ELR (cell line): ENCODE results near the gene SLC48A1.

Experiments
- DNase-seq: peaks from one replicate; pipeline ENCODE4 v3.0.0-alpha.2; 2015; ENCODE audit warnings: low read depth

The SLC48A1 gene

DNA sequence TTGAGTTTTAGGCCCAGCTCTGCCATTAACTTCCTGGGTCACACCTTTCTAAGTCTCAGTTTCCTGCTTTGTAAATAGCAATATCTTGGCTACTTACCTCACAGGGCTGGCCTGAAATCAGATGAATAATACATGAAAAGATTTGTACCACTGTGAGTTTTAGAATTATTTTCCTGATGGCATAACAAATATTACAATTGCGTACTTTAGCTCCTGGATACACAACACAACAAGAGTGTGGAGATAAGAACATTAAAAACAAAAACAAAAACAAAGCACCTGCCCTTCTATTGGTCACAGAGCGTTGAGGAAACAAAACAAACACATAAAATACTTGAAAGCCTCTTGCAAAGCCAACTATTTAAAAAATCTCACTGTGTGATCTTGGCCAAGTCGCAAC is 51.6 kb downstream of the SLC48A1 start:
- DNase-seq, result no peak

DNA sequence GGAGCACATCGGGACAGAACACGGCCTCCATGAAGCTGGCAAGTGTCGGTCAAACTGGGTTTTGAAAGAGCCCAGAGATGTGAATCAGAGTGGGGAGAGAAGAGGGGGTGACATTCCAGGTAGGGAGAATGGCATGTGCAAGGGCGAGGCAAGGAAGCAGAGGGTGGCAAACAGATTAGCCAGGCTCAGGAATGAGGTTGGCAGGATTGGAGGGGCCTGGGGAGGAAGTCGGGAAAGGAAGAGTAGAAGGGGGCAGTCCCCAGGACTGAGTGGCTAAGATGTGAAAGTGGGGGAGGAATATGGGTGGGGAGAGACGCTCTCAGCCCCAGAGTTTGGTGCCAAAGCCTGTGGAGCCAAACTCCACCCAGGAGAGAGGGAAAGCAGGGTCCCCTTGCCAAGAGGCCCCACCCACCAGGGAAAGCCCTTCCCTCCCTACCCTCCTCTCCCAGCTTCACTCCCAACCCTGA is 52.2 kb downstream of the SLC48A1 start:
- no peak for DNase-seq

DNA sequence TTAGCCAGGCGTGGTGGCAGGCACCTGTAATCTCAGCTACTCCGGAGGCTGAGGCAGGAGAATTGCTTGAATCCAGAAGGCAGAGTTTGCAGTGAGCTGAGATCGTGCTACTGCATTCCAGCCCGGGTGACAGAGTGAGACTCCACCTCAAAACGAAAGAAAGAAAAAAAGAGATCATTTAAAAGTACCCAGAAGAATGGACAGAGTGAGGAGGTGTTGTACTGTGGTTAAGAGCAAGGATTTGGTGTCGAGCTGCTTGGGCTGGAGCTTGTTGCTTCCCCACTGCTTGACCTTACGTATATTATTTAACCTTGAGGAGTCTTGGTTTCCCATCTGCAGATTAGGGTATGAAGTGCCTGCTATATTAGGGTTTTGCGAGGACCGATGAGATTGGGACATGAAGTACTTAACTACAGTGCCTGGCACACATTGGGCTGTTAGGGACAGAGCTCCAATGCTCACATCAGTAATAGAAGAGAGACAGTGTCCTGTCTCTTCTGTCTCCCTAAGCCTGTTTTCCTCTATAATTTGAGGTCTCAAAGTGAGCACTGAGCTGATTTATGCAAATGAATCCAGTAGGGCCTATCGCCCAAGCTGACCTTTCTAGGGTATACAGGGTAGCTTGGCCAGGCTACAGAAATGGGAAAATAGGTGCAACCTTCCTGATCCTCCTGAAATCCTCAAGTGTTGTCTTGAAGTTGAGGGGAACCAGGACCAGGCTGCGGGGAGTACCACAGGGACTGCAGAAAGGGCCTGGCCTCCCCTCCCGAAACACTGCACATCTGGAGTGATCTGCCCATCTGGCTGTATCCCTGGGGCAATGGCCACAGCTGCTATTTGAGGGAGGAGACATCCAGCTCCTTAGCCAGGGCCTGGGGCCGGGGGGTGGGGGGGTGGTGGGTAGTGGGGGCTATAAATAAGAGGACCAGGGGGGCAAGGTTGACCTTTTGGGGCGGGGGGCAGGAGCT is 55.3 kb downstream of the SLC48A1 start:
- no peak for DNase-seq

GRCh38 chr12:47828976-47829482 is 56.0 kb downstream of the SLC48A1 start:
- DNase-seq, result peak; percentile 83

GRCh38 chr12:47829584-47829983 is 56.5 kb downstream of the SLC48A1 start:
- no peak for DNase-seq
